Activated T-cell treated with anti-CD3 and anti-CD28 coated beads for 4 hours (primary cell): ENCODE data around the gene FLVCR2.

Source experiments
- DNase-seq: peaks from one replicate; pipeline ENCODE4 v3.0.0-alpha.2; 2020

The FLVCR2 gene

DNA sequence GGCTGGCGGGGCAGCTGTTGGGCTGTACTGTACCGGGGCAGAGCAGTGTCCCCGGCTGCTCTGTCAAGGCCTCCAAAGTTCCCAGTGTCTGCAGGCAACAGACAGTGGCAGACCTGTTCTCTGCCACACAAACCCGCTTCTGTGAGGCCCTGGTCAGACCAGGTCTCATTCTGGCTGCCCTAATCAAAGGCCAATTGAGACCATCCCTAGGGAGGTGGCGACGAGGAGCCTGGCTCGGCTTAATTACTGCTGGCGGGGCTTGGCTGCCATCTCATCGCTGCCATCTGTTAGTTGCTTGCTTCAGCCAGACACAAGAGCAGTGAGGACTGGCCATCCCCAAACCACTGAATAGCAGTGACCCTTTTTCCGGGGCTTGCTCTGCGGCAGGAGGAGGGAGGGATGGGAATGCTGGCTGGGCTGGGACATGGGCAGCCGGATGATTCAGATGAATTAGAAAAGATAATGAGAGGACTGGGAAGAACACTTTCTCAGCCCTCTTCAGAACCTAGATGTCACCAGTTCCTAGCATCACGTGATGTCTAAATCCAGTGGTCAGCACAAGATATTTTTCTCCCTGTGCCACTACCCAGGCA lies 57.8 kb downstream of the FLVCR2 start:
- no peak for DNase-seq

DNA sequence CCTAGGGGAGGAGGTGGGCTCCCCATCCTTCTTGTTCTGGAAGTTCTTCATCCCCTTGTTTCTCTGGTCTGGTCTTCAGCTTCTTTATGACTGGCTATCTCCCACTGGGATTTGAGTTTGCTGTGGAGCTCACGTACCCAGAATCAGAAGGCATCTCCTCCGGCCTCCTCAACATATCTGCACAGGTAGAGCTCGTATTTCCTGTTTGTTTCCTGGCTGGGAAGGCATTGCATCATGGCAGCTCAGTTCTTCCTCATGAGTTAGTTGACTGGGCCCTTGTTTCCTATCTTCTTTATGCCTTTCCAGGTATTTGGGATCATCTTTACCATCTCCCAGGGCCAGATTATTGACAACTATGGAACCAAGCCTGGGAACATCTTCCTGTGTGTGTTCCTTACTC lies 62.5 kb downstream of the FLVCR2 start:
- DNase-seq = no peak

DNA sequence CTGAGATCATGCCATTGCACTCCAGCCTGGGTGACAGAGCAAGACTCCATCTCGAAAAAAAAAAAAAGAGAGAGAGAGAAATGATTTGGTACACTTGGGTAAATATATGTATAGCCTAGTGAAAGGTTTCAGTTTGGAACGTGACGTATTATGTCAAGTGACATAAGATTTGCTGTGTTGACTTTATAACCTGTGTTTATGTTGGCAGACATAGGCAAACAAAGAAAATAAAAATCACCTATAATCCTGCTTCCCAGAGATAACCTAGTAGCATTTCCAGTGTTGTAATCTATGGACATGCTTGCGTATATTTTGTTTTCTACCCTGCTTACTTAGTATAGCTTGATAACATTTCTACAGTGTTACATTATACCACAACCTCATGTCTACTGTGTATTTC lies 65.6 kb downstream of the FLVCR2 start:
- no peak for DNase-seq

DNA sequence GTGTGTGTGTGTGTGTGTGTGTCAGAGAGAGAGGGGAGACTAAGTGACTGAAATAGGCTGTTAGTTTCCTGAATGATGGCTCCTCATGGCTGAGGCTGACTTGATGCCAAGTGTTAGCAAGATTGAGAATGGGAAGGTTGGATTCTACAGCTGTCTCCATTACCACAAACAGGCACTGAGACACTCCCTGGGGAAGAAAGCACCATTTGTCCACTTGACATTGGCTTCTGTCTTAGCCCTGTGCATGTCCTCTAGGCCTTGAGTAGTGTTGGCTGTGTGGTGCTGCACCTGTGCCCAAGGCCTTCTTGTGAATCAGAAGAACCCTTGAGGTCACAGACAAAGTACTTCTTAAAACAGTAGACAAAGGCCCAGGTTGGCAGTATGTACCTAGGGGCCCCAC lies 66.6 kb downstream of the FLVCR2 start:
- no peak for DNase-seq

DNA sequence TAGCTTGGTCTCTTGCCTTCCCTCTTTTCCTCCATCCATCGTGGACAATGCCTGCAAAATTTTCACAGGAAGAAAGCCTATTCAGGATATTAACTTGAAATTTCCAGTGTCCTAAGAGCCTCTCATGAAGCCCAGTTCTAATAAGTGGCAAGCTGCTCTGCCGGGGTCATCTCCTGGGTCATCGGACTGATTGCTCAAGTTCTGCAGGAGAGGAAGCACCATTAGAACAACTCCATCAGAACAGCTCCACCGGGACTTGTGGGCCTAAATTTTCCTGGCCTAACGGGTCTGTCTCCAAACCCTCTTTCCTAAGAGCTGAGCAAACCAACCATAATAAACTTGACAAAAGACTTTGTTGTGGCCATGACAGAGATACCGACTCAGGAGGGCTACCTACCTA lies 68.3 kb downstream of the FLVCR2 start:
- no peak for DNase-seq

DNA sequence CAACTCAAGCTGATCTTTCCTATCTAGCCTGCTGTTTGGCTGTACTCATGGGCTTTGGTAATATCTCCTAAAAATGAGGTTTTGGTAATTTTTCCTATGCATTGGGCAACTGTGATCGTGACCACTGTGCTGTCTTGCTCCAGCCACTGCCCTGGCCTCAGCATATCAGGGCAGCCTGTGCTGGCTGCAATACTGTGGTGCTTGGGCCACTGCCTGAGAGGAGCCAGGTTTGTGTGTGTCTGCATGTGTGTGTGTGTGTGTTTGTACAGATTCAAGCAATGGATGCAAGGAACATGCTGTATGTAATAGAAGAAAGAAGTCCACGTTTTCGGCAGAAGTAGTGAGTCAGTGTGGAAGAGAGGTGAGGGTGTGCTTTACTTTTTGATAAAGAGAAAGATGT lies 69.2 kb downstream of the FLVCR2 start:
- no peak for DNase-seq

DNA sequence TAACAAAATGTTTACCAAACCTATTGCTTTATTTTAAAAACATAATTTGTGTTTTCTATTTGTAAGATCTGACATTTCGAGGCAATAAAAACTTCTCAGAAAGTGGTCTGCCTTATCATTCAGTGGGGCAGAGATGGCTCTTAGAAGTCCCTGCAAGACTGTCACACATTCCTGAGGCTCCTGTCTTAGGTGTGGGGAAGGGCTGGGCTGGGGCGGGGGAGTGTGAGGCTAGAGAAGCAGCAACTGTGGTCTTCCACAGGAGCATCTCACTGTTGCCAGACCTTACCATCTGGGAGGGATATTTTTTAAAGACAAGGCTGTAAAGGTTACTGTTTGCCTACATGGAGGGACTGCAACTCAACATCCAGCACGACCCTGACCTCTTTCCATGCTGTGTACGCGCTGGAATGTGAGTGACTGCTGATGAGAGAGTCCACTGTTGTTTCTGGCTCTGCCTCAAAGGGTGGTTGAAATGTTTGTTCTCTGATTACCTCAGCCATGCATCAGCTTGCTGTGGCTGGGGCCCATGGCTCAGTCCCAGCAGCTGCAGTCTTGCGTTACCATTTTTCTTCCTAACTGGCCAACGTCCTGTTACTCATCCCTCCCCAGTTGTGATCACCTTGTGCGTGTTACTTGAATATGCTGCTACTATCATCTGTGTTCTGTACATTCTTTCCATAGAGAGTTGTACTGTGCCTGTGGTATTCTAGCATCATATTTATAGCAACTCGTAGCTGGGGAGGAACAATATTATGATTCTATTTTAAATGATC lies 69.8 kb downstream of the FLVCR2 start:
- no peak for DNase-seq

DNA sequence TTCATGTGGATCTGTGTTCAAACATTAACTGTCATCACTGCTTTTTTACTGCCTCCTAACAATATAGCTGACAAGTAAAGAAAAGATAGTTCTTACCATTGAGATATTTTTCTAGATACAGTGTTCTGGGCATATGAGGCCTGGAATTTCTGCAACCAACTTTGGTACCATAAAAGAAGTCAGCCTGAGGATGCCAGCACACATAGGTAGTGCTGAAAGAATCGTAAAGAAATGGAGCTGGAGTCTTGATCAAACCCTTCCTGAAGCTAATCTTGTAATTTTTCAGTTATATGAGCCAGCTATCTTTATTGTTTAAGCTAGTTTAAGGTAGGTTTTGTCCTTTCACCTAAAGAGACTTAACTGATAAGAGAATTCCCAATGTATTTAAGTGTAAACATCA lies 70.9 kb downstream of the FLVCR2 start:
- DNase-seq = no peak

DNA sequence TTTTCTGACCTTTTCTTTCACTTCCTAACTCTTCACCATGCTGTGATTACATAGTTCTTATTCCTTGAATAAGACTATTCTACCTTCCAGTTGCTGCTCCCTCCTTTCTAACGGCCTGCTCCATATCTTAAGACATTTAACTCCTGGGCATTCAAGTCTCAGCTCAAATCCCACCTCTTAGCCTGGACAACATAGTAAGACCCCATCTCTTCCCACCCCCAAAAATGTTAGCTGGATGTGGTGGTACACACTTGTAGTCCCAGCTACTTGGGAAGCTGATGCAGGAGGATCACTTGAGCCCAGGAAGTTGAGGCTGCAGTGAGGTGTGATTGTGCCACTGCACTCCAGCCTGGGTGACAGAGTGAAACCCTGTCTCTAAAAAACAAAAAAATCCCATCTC lies 71.4 kb downstream of the FLVCR2 start:
- DNase-seq = no peak

DNA sequence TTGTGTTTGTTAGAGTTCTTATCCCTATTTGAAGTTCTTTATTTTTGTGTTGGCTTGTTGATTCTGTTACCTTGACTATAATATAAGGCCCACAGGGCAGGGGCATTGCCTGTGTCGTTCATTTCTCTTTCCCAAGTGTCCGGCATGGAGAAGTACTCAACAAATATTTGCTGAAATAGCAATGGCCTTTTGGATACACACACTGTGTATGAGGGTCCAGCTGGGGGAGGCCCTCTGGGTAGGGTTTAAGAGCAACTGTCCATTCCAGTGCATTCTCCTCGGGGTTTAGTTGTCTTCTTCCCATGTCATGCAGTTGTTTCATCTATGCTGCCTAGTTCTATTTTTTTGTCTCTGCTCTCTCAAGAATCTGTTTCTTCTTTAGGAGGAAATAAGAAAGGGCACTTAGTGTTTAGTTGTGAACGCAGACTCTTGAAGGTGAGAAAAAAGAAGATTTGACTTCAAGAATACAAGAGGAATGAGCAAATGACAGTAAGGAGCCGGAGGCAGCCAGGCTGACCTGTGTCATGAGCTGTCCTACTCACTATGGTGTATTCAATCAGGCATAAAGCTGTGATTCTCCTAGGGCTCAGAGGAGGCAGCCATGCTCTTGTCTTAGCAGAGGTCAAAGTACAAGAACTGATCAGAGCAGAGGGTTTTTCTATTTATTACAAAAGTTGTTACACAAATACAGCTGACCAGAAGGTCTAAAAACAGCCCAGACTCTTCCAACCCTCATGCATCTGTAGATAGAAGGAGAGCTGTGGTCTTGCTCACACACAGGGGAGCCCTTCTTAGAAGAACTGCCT lies 72.0 kb downstream of the FLVCR2 start:
- DNase-seq = no peak

DNA sequence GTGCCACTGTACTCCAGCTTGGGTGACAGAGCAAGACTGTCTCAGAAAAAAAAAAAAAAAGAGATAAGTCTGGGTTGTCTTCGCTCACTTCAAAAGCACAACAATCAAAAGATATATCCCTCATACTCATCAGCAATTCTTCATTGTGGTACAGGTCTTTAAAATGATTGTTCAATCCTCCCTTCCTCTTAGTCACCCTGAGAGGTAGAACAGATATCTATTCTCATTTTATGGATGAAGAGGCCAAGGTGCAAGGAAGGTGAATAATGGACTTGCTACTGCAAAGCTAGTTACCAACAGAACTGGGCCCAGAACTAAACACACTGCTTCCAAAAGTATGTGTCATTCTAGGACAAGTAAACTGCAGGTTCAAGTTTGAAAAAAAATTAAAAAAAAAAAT lies 75.1 kb downstream of the FLVCR2 start:
- DNase-seq = no peak

DNA sequence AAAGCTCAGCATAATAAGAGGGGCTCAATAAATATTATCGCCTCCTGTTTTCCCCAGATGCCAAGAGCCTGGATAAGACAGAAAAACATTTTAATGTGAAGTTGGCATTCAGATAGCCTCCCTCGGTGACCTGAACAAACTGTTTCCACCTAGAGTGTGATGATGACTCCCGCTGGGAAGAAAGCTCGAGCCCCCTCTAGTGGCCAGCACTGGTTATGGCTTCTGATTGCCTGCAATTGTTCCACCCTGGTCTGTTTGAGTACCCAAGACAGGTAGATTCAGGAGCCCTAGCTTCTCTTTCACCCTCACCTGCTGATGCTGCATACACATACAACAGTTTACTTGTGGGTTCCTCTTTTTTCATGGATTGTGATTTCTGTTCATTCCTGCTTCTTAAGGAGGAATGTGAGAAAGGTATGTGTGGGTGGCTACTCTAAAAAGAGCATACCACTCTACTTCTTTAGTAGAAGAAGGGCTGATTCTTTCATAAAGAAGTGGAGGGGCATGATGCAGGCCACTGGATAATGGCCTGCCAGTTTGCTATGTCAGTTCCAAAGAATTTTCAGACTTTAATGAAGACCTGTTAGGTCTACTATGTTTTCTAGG lies 75.8 kb downstream of the FLVCR2 start:
- peak; percentile 79 for DNase-seq

DNA sequence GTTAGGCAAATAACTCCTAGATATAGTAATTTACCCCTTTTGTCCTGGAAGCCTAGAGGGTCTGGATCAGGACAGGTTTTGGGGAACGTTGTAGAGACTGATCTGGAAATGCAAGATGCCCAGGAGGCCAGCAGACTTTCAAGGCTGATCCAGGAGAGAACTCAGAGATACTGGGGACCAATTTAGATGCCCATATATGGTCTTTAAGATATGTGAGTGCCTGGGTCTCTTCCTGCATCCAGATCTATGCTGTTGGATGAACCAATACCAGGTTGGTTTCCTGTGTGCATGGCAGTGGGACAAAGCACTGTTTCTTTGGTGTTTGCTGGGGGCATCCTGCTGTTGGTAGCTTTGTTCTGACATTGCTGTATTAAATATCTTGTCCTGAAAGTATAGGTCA lies 76.8 kb downstream of the FLVCR2 start:
- no peak for DNase-seq

DNA sequence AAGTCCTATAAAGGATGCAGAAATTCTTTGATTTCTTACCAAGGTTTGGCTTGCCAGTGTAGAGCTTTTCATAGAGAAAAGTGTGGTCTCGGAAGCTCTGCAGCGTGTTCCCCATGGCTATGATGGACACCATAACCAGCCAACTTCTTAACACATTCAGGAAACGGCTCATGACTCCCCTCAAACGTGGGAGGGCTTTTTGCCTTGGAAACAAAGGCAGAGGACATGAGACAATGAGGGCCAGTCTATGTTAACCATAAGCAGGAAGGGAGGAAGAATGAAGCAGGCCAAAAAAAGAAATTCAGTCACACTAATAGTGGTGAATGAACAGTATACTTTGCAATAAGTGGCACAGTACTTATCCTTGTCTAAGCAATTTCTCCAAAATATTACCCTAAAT lies 78.9 kb downstream of the FLVCR2 start:
- DNase-seq = no peak

DNA sequence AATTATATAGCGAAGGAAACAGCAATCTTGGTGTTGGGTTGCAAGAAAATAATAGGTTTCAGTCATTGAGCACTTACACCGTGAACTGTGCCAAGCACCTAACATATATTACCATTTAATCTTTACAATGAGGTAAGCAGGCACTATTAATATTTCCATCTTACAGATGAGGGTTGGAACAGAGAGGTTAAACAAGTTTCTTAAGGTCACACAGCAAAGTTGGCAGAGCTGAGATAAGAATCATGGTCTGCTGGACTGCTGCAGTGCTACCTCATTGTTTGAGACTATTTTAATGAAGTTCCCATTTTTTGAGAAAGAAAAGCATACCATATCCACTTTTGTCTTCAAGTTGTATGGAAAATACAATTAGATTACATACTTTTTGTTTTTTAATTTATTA lies 80.5 kb downstream of the FLVCR2 start:
- DNase-seq = no peak

DNA sequence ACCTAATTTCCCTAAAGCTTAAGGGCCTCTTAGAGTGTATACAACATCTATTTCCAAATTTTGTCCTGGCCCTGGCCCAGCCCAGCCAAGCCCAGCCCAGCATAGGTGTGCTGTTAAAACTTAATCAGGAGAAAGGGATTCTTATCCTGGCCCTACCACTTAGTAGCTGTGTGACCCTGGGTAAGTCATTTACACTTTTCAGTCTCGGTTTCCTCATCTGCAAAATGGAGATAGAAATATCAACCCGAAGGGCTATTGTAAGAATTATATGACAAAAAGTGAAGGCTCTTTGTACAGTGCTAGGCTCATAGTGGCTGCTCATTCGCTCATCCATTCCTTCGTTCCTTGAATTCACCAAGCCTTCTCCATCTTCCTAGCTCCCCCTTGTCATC lies 81.8 kb downstream of the FLVCR2 start:
- DNase-seq = no peak

DNA sequence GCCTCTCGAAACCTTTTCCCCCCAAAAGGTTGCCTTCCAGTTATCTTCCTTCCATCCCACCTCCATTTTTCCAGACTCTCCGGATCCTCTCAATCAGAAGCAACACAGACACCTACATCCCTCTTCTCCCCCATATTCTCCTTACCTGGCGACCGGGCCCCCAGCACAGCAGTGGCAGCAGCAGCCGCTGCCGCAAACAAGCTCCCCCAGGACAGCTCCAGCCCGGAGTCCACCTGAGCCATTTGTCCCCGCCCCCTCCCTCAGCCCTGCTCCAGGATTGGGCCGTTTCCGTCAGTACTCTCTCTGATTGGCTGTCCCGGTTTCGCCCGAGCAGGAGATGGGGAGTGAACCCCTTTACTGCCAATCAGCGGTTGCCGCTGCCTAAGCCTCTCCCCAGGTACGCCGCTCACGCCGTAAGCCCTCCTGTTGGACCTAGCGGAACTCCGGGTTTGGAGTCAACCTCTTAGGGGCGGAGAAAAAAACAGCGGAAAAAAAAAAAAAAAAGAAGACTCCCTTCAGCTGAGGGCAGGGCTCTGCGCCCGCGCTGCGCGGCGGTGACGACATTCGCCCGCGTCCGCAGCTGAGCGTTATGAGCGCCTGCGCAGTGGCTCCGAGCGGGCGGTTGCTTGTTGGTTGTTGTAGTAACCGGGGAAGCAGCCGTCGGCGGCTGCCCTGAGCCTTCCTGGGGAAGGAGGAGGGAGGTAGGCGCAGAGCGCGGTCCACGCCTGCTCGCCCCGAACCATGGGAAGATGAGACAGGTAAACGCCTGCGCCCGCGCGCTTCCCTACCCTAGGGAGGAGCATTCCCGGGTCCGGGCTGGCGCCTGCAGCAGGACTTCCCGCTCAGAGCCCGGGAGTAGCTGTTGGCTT lies 82.4 kb downstream of the FLVCR2 start, which contains the start of the genes ERG28 and TTLL5:
TSS of gene ERG28 (minus strand) at position 247 of the 869 bp plus-strand sequence. CDS start 3,374 bp downstream, outside the sequence.
TSS of gene TTLL5 (plus strand) at position 617 of the 869 bp plus-strand sequence. CDS start 1,904 bp downstream, outside the sequence.
- DNase-seq = peak; percentile 91

DNA sequence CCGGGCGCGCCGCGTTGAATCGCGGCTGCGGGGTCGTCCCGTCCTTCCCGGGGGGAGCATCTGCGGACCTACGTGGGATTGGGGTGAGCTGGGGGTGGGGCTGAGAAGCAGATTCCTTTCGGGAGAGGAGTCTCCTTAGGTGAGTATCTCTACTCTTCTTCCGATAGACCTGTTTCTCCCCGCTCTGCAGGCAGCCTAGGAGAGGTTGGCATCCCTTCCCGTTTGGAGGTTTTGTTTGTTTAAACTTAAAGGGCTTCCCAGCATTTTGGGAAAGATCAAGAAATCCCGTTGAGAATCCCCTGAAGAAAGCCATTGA lies 83.0 kb downstream of the FLVCR2 start:
- no peak for DNase-seq

DNA sequence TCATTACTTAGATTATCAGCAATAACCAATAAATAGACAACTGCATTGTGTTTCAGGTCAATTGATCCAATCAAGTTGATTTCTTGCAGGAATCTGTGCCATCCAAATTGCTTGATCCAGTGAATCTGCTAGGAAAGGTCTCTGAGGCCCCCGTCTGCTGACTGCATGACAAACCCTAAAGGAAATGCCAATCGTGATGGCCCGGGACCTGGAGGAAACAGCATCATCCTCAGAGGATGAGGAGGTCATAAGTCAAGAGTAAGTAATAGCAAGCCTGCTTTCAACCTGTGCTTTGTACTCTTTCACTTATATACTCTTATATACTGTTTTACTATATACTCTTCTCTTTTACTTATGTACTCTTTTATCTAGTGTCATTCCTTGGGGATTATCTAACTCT lies 84.5 kb downstream of the FLVCR2 start:
- no peak for DNase-seq

DNA sequence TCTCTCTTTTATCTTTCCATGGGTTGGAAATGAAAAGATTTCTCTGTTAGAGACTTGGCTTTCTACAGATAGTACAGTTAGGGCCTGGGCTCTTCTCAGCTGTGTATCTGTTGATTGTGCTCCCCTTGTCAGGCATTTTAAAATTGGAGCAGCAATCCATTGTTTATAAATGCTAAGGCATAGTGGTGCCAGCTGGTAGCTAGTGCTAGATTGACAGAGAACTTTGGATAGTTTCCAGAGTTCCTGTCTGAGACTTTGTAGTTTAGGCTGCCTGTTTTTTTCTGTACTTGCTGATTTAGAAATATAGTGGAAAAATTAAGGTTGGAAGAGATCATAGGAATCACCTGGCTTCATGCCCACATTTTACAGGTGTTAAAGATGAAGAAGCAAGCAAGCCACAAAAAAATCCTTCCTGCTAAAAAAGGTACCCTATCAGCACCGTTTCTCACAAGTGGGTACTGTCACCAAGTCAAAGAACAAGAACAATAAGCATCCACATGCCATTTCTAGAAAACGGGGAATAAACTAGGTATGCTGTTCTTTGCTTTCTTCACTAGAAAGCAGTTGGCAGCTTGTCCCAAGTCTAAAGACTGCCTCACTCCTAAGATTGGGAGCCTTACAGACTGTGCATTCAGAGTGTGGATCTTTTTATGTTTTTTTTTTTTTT lies 88.8 kb downstream of the FLVCR2 start:
- no peak for DNase-seq

DNA sequence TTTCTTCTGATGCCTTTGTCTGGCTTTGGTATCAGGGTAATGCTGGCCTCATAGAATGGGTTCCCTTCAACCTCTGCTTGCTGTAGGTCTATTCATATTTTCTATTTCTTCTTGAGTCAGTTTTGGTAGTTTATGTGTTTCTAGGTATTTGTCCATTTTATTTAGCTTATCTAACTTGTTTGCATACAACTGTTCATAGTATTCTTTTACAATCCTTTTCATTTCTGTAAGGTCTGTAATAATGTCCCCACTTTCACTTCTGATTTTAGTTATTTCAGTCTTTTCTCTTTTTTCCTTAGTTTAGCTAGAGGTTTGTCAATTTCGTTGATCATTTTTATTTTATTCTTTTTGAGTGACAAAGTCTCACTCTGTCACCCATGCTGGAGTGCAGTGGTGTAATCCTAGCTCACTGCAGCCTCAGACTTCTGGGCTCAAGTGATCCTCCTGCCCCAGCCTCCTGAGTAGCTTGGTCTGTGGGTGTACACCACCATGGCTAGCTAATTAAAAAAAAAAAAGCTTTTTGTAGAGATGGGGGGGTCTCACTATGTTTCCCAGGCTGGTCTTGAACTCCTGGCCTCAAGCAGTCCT lies 94.3 kb downstream of the FLVCR2 start:
- DNase-seq = no peak
